Naive thymus-derived CD4-positive, alpha-beta T cell (primary cell): ENCODE results near the gene CCNI. TPM values are rescaled to one million over a fixed set of nuclear protein-coding genes. Genes with fewer than 3 reads are reported as not detected.

Source experiments
- ATAC-seq: fragments of 150-1000 bp; cut with Tn5 transposase; 2 replicates; pipeline ENCODE4 v1.10.0; 2021; ENCODE audit warnings: mild to moderate bottlenecking, moderate library complexity
- CTCF ChIA-PET: fragments of 350-600 bp; sonication (Branson Sonifier 250); formaldehyde crosslinking; loops from one replicate; lab custom pipeline; 2021; ENCODE audit warnings: antibody characterized with exemption; lab: Charles Lee
- POLR2A ChIA-PET: fragments of 350-600 bp; sonication (Branson Sonifier 250); formaldehyde crosslinking; loops from one replicate; lab custom pipeline; 2021; ENCODE audit warnings: antibody characterized with exemption, inconsistent platforms; lab: Charles Lee
- DNase-seq, 9 donors: peaks; one replicate each; pipeline versions ENCODE4 v3.0.0 to v3.0.0-alpha.2; 2020 to 2022; ENCODE audit warnings: mixed read lengths in 1 of 9
- H3K27ac ChIP-seq: one replicate; pipeline ENCODE4 v1.7.0; 2013; ENCODE audit warnings: mild to moderate bottlenecking, low read depth, low read length, moderate library complexity
- H3K27me3 ChIP-seq, 2 donors: one replicate each; pipeline ENCODE4 v1.7.0; 2013; ENCODE audit warnings: low read length in 2 of 2, mild to moderate bottlenecking in 2 of 2, moderate library complexity in 2 of 2; ENCODE audit not compliant: control insufficient read depth in 2 of 2, insufficient read depth in 2 of 2
- H3K36me3 ChIP-seq, 3 experiments: 1 replicate in 2 of 3; 2 replicates in 1 of 3; pipeline ENCODE4 v1.7.0; 2013; ENCODE audit warnings: low read length in 3 of 3, mild to moderate bottlenecking in 3 of 3, moderate library complexity in 1 of 3; ENCODE audit not compliant: insufficient read depth in 3 of 3, control insufficient read depth in 2 of 3
- H3K4me1 ChIP-seq, 2 donors: one replicate each; pipeline ENCODE4 v1.7.0; 2013; ENCODE audit warnings: low read length in 2 of 2, mild to moderate bottlenecking in 2 of 2, moderate library complexity in 1 of 2; ENCODE audit not compliant: control insufficient read depth in 2 of 2, insufficient read depth in 2 of 2
- H3K4me3 ChIP-seq: 2 replicates; pipeline ENCODE4 v1.7.0; 2013; ENCODE audit warnings: mild to moderate bottlenecking, low read length
- H3K9me3 ChIP-seq, 3 experiments: 1 replicate in 2 of 3; 2 replicates in 1 of 3; pipeline ENCODE4 v1.7.0; 2013; ENCODE audit warnings: low read length in 3 of 3; ENCODE audit not compliant: control insufficient read depth in 2 of 3
- H3K27ac Mint-ChIP-seq, 9 donors: one replicate each; pipeline ENCODE4 v1.8.0; 2020 to 2022; ENCODE audit warnings: mixed read lengths in 9 of 9, mild to moderate bottlenecking in 8 of 9, moderate library complexity in 5 of 9, inconsistent platforms in 2 of 9
- H3K27me3 Mint-ChIP-seq, 5 donors: one replicate each; pipeline ENCODE4 v1.8.0; 2021 to 2022; ENCODE audit warnings: mixed read lengths in 5 of 5, mild to moderate bottlenecking in 1 of 5
- H3K36me3 Mint-ChIP-seq, 5 donors: one replicate each; pipeline ENCODE4 v1.8.0; 2020 to 2022; ENCODE audit warnings: mixed read lengths in 5 of 5, mild to moderate bottlenecking in 3 of 5, inconsistent platforms in 1 of 5
- H3K4me1 Mint-ChIP-seq, 7 donors: one replicate each; pipeline ENCODE4 v1.8.0; 2020 to 2022; ENCODE audit warnings: mixed read lengths in 7 of 7, mild to moderate bottlenecking in 3 of 7, inconsistent platforms in 1 of 7
- H3K4me3 Mint-ChIP-seq, 10 donors: one replicate each; pipeline ENCODE4 v1.8.0; 2020 to 2022; ENCODE audit warnings: mild to moderate bottlenecking in 10 of 10, mixed read lengths in 10 of 10, moderate library complexity in 6 of 10, inconsistent platforms in 2 of 10
- H3K9me3 Mint-ChIP-seq, 11 donors: one replicate each; pipeline ENCODE4 v1.8.0; 2020 to 2022; ENCODE audit warnings: mixed read lengths in 11 of 11, mild to moderate bottlenecking in 4 of 11, inconsistent platforms in 1 of 11, moderate library complexity in 1 of 11
- intact Hi-C, 2 donors: fragments of 100-400 bp; cut with micrococcal nuclease; formaldehyde crosslinking; loops; one replicate each; pipeline ENCODE4 v1.15.1; 2023
- polyA plus RNA-seq, 2 donors: library from polyadenylated mRNA; unstranded; fragments of 300-500 nt; fragmentation: Illumina TruSeq; gene quantifications; one replicate each; pipeline ENCODE4 v1.2.3, GENCODE V29; 2021
- total RNA-seq, 6 experiments: library from RNA in 5 of 6; stranded (reverse) in 5 of 6; gene quantifications; 1 replicate in 5 of 6; 2 replicates in 1 of 6; pipeline ENCODE4 v1.2.3 and lab custom pipeline; 2021 to 2026

The CCNI gene
- total and polyA plus RNA-seq, 7 experiments from 2014 or later, result 206 to 418 (median 345) TPM

DNA sequence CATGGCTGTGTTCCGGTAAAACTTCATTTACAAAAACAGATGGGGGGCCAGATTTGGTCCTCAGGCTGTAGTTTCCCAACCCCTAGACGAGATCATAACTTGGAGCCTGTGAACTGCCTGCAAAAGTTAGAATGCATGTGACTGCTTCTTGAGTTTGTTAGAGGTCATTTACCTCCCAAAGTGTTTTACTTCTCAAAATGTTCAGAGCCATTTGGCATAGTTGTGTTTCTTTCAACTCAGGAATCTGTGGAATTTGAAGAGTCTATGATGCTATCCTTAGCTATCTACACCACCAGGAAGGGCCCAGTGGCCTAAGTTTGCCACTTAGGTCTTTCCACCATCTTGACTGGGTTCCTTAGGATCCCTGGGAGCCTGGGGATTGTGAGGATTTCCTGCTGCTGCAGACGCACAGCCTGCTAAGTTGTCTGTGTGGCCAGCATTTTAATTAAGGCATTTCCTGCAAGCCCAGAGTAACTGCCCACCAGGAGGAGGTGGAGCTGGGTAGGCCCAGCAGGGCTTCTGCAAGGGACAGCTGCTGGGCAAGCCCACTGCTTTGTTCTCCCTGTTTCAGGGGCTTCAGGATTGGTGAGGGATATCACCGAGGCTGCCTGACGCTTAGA, 53.1 kb downstream of the CCNI start:
- DNase-seq (no peak), ATAC-seq (no peak)
- Histone ChIP-seq H3K36me3 (peaks cover 0 to 10% (median 0%) of the 10 kb centered on the region in 3 experiments), H3K27me3 (no peaks in the 10 kb centered on the region), H3K27ac (no peak overlapping the region), H3K9me3 (no peaks in the 10 kb centered on the region), H3K4me3 (no peak overlapping the region), H3K4me1 (peaks cover 0 to under 1% of the 10 kb centered on the region in 2 donors)
- Mint-ChIP-seq H3K9me3 (peaks cover 0 to 2% (median 0%) of the 10 kb centered on the region in 11 donors), H3K4me3 (no peak overlapping the region), H3K36me3 (peaks cover 17 to 40% (median 30%) of the 10 kb centered on the region in 5 donors), H3K27me3 (peaks cover 0 to 3% (median 0%) of the 10 kb centered on the region in 5 donors), H3K4me1 (peaks cover 1 to 16% (median 7%) of the 10 kb centered on the region in 7 donors), H3K27ac (no peak overlapping the region)
- intact Hi-C loops, result no loop called here
- ChIA-PET CTCF (no interaction called here), POLR2A (interaction anchor here (1.2 kb wide), 1 partner anchor 31 kb away, joined by 3 read pairs; no protein-coding TSS in a partner anchor)

DNA sequence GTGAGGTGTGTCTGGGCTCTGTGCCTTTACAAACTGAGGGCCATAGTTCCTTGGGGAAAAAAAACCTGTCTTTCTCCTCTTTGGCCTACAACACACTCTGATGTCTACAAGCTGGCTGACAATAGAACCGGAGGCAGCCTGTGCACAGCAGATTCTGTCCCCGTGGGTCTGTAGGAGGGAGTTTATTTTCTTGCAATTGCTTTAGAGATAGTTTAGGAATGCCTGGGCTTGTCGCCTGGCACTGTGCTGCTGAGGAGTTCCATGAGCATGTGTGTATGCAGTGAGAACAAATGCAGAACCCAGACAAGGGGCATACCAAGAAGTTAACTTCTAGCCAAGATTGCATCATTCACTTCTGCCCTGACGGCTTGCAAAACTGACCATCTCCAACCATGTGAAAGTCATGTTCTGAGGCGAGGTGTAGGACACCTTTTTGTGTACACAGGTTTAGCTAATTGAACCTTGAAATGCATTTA, 54.1 kb downstream of the CCNI start:
- H3K4me3 ChIP-seq, result no peak overlapping the region
- intact Hi-C loops, result no loop called here
- DNase-seq (no peak), ATAC-seq (peak; percentile 16)
- ChIA-PET POLR2A (interaction anchor here (1.0 to 1.2 kb wide), 2 partner anchors 8 to 30 kb away, joined by 3 read pairs; no protein-coding TSS in a partner anchor), CTCF (no interaction called here)
- Mint-ChIP-seq H3K27ac (no peak overlapping the region), H3K27me3 (peaks cover 0 to 3% (median 0%) of the 10 kb centered on the region in 5 donors), H3K4me3 (no peak overlapping the region), H3K4me1 (peaks cover 0 to 12% (median 4%) of the 10 kb centered on the region in 7 donors), H3K9me3 (peaks cover 0 to 2% (median 0%) of the 10 kb centered on the region in 11 donors), H3K36me3 (peaks cover 17 to 40% (median 30%) of the 10 kb centered on the region in 5 donors)
- peaks cover 0 to 10% (median 0%) of the 10 kb centered on the region in 3 experiments for H3K36me3 ChIP-seq
- H3K27ac ChIP-seq, result no peak overlapping the region
- no peaks in the 10 kb centered on the region for H3K4me1 ChIP-seq
- no peaks in the 10 kb centered on the region for H3K9me3 ChIP-seq
- H3K27me3 ChIP-seq, result no peaks in the 10 kb centered on the region

DNA sequence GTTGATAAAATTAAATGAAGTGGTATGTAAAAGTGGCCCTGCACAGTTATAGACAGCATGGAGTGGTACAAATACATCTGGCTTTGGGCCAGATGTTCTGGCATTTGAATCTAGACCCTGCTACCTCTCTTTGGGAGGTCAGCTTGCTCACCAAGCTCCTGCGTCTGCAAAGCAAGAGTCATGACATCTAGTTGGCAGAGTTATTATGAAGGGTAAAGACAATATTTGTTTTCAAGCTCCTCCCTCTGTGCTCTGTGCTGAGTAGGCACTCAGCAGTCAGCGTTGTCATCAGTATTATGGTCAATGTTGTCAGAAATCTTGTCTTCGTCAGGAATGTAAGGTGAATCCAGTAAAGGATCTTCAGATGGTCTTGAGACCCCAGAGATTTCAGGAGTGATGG, 55.8 kb downstream of the CCNI start:
- ATAC-seq (no peak), DNase-seq (no peak)
- Histone ChIP-seq H3K9me3 (no peaks in the 10 kb centered on the region), H3K4me3 (no peak overlapping the region), H3K4me1 (peaks cover 0 to 5% of the 10 kb centered on the region in 2 donors), H3K27ac (no peak overlapping the region), H3K36me3 (peaks cover 0 to 10% (median 0%) of the 10 kb centered on the region in 3 experiments), H3K27me3 (no peaks in the 10 kb centered on the region)
- Mint-ChIP-seq H3K4me1 (peaks cover 1 to 16% (median 8%) of the 10 kb centered on the region in 7 donors), H3K4me3 (no peak overlapping the region), H3K27me3 (peaks cover 0 to 6% (median 0%) of the 10 kb centered on the region in 5 donors), H3K27ac (no peak overlapping the region), H3K9me3 (peaks cover 0 to 2% (median 0%) of the 10 kb centered on the region in 11 donors), H3K36me3 (peaks cover 17 to 34% (median 26%) of the 10 kb centered on the region in 5 donors)
- ChIA-PET POLR2A (interaction anchor here (0.7 to 1.7 kb wide), 2 partner anchors 12 to 65 kb away, joined by 3 to 4 read pairs; no protein-coding TSS in a partner anchor), CTCF (interaction anchor here (0.5 to 1.0 kb wide), 3 partner anchors 12 to 43 kb away, joined by 3 to 4 read pairs (median 3); no protein-coding TSS in a partner anchor)
- intact Hi-C loops, result no loop called here

DNA sequence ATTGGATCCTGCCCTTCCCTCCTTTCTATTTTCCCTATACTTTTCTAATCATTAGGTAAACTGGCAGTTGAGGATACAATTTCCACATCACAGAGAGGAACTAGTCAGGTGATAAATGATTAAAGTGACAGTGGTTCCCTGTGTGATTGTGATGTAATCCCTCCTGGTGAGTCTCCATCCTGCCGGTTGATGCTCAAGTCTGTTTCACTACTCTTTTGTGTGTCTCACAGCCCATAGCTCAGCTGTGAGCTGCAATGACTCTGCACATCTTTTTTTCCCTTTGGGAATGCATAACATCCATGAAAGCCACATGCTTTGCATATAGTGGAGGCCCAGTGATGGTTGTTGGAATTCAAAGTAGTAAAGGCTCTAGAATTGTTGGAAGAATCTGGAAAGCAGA, 60.4 kb downstream of the CCNI start:
- H3K4me1 ChIP-seq, result peaks cover 0 to 30% of the 10 kb centered on the region in 2 donors
- ChIA-PET POLR2A (interaction anchor here (0.8 to 1.5 kb wide), 3 partner anchors 19 to 25 kb away, joined by 3 to 7 read pairs (median 3); no protein-coding TSS in a partner anchor), CTCF (no interaction called here)
- peaks cover 0 to 3% (median 0%) of the 10 kb centered on the region in 3 experiments for H3K36me3 ChIP-seq
- Mint-ChIP-seq H3K4me1 (peaks cover 12 to 58% (median 49%) of the 10 kb centered on the region in 7 donors), H3K27me3 (peaks cover 0 to 4% (median 0%) of the 10 kb centered on the region in 5 donors), H3K27ac (peak overlapping the region in 6 of 9 donors; percentile 52 to 76 (median 68)), H3K4me3 (peak overlapping the region in 5 of 10 donors; percentile 6 to 65 (median 37)), H3K36me3 (peaks cover 4 to 19% (median 12%) of the 10 kb centered on the region in 5 donors), H3K9me3 (no peaks in the 10 kb centered on the region)
- ATAC-seq, result peak; percentile 24
- H3K9me3 ChIP-seq, result no peaks in the 10 kb centered on the region
- DNase-seq, result no peak
- H3K4me3 ChIP-seq, result no peak overlapping the region
- H3K27ac ChIP-seq, result no peak overlapping the region
- intact Hi-C loops, result loop anchor here (2.0 kb wide), 2 partner anchors 15 to 21 kb away; no protein-coding TSS in a partner anchor
- no peaks in the 10 kb centered on the region for H3K27me3 ChIP-seq

DNA sequence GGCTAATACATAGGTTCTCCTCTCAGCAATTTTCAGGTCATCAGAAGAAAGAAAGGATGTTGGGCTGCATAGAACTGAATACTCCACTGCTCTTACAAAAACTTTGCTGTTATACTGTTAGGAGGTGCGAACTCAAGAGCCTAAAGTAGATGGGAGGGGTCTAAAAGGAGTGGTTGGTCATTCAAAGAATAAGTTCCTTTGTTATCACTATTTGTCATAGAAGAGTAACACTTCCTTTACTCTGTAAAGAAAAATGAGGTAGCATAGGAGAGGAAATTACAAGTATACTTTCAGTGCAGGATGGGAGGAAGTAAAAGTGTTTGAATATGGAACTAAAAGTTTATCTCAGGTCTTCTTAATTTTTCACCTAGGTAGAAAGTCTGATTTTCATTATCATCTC, 61.5 kb downstream of the CCNI start:
- no peak overlapping the region for H3K27ac ChIP-seq
- H3K4me1 ChIP-seq, result peaks cover 0 to 36% of the 10 kb centered on the region in 2 donors
- H3K27ac Mint-ChIP-seq, result peak overlapping the region in 8 of 9 donors; percentile 1 to 80 (median 44)
- no peaks in the 10 kb centered on the region for H3K9me3 ChIP-seq
- H3K27me3 ChIP-seq, result no peaks in the 10 kb centered on the region
- H3K36me3 Mint-ChIP-seq, result peaks cover 0 to 18% (median 6%) of the 10 kb centered on the region in 5 donors
- DNase-seq, result peak in 2 of 9 donors; percentile 11 to 18
- no peaks in the 10 kb centered on the region for H3K9me3 Mint-ChIP-seq
- CTCF ChIA-PET, result no interaction called here
- no peak overlapping the region for H3K4me3 ChIP-seq
- peak; percentile 50 for ATAC-seq
- peaks cover 0 to 6% (median 0%) of the 10 kb centered on the region in 5 donors for H3K27me3 Mint-ChIP-seq
- POLR2A ChIA-PET, result no interaction called here
- peak overlapping the region in 9 of 10 donors; percentile 0 to 76 (median 26) for H3K4me3 Mint-ChIP-seq
- intact Hi-C loops, result loop anchor here (1.0 to 2.0 kb wide), 3 partner anchors 10 to 19 kb away; no protein-coding TSS in a partner anchor
- H3K36me3 ChIP-seq, result no peaks in the 10 kb centered on the region
- H3K4me1 Mint-ChIP-seq, result peaks cover 17 to 65% (median 55%) of the 10 kb centered on the region in 7 donors

DNA sequence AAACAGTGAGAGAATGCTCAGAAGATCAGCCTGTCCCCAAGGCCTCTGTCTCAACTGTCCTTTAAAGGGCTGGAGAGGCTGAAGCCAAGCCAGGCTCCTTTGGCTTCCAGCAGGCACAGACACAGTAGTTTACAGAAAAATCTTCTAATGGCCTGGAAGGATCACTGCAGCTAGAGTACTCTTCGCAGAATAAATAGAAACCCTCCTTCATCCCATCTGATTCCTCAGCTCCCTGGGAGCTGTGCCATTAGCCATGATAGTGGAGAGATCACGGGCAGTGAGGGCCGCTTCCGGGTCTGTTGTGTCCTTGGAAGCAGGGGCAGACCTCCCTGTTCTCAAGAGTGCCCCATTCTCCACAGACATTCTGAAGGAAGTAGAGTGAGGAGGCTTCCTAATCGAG, 63.1 kb downstream of the CCNI start:
- H3K4me1 Mint-ChIP-seq, result peaks cover 31 to 80% (median 71%) of the 10 kb centered on the region in 7 donors
- Histone ChIP-seq H3K27ac (no peak overlapping the region), H3K9me3 (no peaks in the 10 kb centered on the region), H3K36me3 (no peaks in the 10 kb centered on the region), H3K27me3 (no peaks in the 10 kb centered on the region), H3K4me3 (no peak overlapping the region), H3K4me1 (peaks cover 9 to 51% of the 10 kb centered on the region in 2 donors)
- DNase-seq (no peak), ATAC-seq (no peak)
- H3K27ac Mint-ChIP-seq, result peak overlapping the region in 2 of 9 donors; percentile 51 to 76
- ChIA-PET POLR2A (no interaction called here), CTCF (interaction anchor here (1.7 kb wide), 1 partner anchor 19 kb away, joined by 5 read pairs; no protein-coding TSS in a partner anchor)
- peaks cover 0 to 22% (median 0%) of the 10 kb centered on the region in 5 donors for H3K36me3 Mint-ChIP-seq
- H3K9me3 Mint-ChIP-seq, result no peaks in the 10 kb centered on the region
- intact Hi-C loops, result no loop called here
- H3K27me3 Mint-ChIP-seq, result peaks cover 0 to 9% (median 0%) of the 10 kb centered on the region in 5 donors
- H3K4me3 Mint-ChIP-seq, result peak overlapping the region in 2 of 10 donors; percentile 30 to 43
